Activated T-cell treated with anti-CD3 and anti-CD28 coated beads for 4 hours (primary cell): ENCODE measurements around the gene NEO1.
"Not testable (repeated sequence)": the region's sequence is repeated elsewhere in the genome, so short reads cannot be mapped to it uniquely, and the experiment has no call there.

ENCODE experiments used
- DNase-seq: peaks from one replicate; pipeline ENCODE4 v3.0.0-alpha.2; 2020

NEO1 gene

GRCh38 chr15:73282567-73283365 is 230.5 kb downstream of the NEO1 start:
- DNase-seq = no peak

- no peak for DNase-seq
Measured at GRCh38 chr15:73283366-73283962, 231.2 kb downstream of the NEO1 start.

- no peak for DNase-seq
Measured at GRCh38 chr15:73284090-73284716, 231.9 kb downstream of the NEO1 start.

GRCh38 chr15:73286311-73286710 is 234.0 kb downstream of the NEO1 start:
- DNase-seq = no peak

- DNase-seq = no peak
Measured at GRCh38 chr15:73287019-73287418, 234.8 kb downstream of the NEO1 start.

- no peak for DNase-seq
Measured at GRCh38 chr15:73291441-73291840, 239.2 kb downstream of the NEO1 start.

GRCh38 chr15:73293773-73294172 is 241.5 kb downstream of the NEO1 start:
- no peak for DNase-seq

- no peak for DNase-seq
Measured at GRCh38 chr15:73295630-73296286, 243.5 kb downstream of the NEO1 start.

GRCh38 chr15:73296609-73297353 is 244.5 kb downstream of the NEO1 start:
- DNase-seq = no peak

- DNase-seq = no peak
Measured at GRCh38 chr15:73298522-73299245, 246.4 kb downstream of the NEO1 start.

- DNase-seq = not testable (repeated sequence)
Measured at GRCh38 chr15:73300286-73300685, 248.0 kb downstream of the NEO1 start.

GRCh38 chr15:73303636-73304035 is 251.4 kb downstream of the NEO1 start:
- DNase-seq = no peak

GRCh38 chr15:73305331-73306211 is 253.3 kb downstream of the NEO1 start:
- DNase-seq = no peak

- DNase-seq = no peak
Measured at GRCh38 chr15:73308305-73308704, 256.0 kb downstream of the NEO1 start.

GRCh38 chr15:73313861-73314260 is 261.6 kb downstream of the NEO1 start:
- DNase-seq = no peak

- DNase-seq = no peak
Measured at GRCh38 chr15:73317651-73318462, 265.6 kb downstream of the NEO1 start.

- no peak for DNase-seq
Measured at GRCh38 chr15:73318463-73319351, 266.4 kb downstream of the NEO1 start.

GRCh38 chr15:73319460-73320245 is 267.4 kb downstream of the NEO1 start:
- no peak for DNase-seq
